Smooth muscle cell of the brain vasculature (primary cell): ENCODE data around the gene ATG7.

Experiments
- DNase-seq: peaks from one replicate; pipeline ENCODE4 v3.0.0-alpha.2; 2012; ENCODE audit warnings: low read depth, low spot score

Gene ATG7

DNA sequence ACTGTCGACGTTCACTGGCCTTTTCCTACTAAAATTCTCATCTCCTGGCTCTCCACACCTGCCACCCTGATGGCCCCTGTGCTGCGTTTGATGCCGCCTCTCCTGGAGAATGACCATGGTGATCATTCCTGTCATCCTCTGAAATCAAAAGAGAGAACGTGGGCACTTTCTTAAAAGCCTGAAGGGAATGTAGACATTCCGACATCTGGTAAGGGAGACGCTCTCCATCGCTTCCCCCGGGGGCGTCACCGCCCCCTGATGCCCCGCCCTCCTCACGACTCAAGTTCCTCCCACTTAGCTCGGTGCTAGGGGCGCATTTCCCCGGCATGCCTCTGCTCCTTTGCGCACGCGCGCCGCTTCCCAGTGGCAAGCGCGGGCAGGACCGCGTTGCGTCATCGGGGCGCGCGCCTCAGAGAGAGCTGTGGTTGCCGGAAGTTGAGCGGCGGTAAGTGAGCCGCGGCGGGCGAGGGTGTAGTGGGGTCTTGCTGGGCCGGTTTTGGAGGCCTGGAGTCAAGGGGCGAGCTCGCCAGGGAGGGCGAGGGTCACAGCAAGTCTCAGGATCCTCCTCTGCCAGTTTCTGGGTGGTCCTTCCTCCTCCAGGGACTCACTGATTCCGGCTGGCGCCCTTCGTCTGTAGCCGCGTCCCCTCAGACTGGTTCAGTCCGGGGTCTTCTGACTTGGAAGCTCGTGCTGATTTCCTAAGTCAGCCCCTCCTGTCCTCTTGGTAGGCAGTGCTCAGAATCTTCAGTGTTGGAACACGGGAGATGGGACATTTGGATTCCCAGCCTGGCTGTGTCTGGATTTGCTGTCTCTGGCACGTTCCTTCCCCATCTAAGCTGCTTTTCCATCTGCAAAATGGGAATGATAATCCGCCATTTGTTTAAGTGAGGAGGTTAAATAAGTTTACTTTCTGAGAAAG, at the start of gene ATG7:
Gene ATG7, plus strand, starts transcription at position 412 of the 919 bp plus-strand sequence. CDS start 26,299 bp downstream, outside the sequence.
- DNase-seq: peak; percentile 94

DNA sequence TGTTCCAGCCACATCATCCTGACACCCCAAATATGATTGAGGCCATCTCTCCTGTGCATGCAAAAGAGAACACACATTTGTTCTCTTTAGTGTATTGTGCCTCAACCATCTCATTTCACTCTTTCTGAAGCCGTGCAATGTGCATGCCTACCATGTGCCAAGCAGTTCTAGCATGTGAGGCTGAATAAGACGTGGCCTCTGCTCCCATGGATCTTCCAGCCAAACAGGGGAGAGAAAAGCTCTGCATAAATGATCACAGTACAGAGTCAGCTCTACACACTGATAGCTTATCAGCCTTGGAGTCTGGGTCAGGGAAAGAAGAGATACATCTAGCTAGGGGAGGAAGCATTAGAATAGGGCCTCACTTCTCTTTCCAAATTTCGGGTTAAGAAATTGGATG, 48.2 kb upstream of the ATG7 start:
- no peak for DNase-seq

- no peak for DNase-seq
Observed at GRCh38 chr3:11224870-11225229, 47.3 kb upstream of the ATG7 start.

DNA sequence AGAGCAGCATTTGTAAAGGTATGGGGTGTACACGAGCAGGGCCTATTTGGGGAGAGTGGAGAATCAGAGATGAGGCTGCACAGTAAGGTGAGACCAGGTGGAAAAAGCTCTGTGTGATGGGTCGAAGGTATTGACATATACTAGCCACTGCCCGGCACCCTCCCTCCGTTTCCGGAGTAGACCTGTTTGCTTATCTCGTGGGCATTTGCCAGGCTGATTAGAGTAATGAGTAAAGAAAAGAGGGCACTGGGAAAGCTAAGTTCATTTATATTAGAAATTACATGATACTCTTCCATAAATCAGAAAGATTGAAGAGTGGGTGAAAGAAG, 46.2 kb upstream of the ATG7 start:
- no peak for DNase-seq

GRCh38 chr3:11228041-11228440, 44.2 kb upstream of the ATG7 start:
- DNase-seq: no peak

DNA sequence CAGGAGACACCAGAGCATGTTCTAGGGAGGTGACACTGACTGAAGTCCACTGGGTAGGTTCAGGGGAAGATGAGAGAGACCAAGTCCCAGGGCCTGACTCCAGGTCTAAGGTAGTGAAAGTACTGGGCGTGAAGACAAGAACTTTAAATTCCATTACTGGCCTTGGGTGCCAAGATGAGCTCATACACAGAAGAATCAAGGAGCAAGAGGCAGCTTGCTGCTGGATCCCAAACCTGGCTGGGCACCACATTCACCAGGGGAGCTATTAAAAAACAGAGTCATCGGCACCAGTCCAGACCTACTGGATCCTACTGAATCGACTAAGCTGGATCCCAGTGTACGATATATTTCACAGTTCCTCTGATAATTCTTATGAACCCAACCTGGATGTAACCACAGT, 42.1 kb upstream of the ATG7 start:
- no peak for DNase-seq

DNA sequence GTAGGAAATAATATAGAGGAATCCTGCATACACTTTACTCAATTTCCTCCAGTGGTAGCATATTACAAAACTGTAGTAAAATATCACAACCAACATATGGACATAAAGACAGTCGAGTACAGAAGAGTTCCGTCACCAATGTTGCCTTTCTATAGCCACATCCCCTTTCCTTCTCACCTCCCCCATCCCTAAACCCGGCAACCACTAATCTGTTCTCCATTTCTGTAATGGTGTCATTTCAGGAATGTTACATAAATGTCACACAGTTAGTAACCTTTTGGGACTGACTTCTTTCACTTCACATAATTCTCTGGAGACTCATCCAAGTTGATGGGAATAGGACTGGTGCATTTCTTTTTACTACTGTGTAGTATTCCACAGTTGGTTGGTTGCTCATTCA, 41.4 kb upstream of the ATG7 start:
- DNase-seq: no peak

- no peak for DNase-seq
Observed at GRCh38 chr3:11235385-11235784, 36.8 kb upstream of the ATG7 start.

DNA sequence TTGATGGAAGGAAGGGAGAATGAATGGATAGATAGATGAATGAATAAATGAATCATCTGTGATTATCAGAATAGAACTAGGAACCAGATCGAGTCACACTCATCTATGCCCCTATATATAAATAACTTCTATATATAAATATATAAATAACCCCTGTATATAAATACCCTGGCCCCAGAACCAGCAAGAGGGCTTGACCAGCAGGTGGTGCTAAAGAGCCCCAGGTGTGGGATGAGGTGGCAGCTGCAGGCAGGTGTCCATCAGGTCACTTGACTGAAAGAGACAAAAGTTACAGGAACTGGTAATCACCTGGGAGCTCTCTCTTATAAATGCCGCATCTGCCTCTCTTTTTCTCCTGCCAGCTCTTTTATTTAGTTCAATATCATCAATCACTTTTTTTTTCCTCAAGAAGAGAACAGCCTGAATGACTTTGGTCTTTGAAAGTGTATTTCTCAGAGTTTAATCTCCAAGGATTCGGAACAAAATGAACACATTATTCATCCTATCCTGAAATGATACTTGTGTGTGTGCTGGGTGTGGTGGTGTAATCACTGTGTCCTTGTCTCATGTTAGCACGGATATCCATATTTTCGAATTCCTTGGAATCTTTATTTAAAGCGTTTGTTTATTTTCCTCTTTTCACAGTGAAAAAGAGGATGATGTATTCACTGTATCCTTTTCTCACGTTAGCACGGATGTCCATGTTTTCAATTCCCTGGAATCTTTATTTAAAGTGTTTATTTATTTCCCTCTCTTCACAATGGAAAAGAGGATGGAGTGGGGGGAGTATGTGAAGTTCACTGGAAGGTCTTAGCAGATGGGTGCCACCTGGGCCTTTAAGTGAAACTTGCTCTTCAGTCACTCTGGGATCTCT, 35.4 kb upstream of the ATG7 start:
- DNase-seq: no peak

- DNase-seq: no peak
Observed at GRCh38 chr3:11238060-11238459, 34.1 kb upstream of the ATG7 start.

- DNase-seq: no peak
Observed at GRCh38 chr3:11238880-11239279, 33.3 kb upstream of the ATG7 start.

DNA sequence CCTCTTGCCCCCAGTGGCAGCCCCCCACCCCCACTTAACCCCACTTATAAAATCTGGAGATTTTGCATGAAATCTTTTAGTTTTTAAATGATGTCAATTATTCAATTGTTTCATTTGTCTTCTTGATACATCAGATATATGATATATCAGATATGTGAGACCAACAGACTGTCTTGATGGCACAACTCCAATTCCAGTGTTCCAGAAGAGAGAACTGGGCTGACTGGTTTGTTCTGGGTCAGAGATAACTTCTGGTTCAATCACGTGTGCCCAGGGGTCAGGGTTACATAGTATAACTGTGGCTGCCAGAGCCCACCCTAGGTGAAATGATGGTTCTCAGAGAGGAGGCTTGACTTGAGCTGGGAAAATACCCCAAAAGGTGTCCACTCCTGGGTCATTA, 32.4 kb upstream of the ATG7 start:
- no peak for DNase-seq

DNA sequence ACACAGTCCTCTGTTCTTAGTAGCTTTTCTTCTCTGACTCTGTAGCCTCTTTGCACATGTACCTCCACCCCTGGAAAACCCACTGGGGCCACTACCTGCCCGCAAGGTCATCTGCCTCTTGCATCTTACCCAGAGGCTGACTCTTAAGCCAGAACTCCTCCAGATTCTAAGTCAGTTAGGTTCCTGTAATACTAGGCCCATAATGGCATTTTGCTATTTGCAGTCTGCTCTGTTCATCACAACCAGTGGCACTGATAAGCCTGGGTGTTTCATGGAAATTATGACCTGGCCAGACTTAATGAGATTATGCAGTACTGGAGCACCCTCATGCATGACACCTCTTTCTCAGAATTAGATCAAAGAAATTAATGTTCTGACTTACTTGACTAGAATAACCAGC, 31.7 kb upstream of the ATG7 start:
- no peak for DNase-seq

- no peak for DNase-seq
Observed at GRCh38 chr3:11244121-11244677, 28.0 kb upstream of the ATG7 start.

- DNase-seq: no peak
Observed at GRCh38 chr3:11245276-11245675, 26.9 kb upstream of the ATG7 start.

DNA sequence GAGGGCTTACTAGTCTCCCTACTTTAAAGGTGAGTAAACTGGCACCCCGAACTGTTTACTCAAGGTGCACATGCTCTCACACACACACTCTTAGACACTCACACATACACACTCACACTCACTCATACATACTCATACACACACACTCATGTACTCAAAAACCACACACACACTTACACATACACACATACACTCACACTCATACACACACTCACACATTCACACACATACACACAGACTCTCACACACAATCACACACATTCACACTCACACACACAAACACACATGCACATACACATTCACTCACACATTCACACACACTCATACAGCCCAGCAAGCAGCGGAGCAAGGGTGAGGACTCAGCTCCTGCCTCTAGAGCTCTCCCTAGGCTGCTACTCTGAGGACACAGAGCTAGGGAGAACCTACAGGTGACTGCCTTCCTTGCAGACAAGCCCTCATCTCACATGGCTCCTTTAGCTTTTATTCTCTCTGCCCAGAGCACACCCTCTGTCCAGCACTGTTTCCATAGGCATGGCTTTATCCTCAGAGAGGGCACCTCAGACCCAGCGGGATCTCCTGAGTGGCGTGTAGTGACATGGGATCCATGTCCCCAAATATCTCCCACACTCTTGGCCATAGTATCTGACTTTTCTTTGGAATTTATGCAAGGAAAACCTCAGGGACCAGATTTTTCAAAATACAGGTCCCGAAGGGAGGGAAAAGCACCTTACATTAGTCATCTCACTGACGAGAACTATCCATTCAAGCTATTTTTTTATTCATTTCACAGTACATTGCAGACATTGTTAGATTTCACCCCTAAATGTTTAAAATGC, 26.2 kb upstream of the ATG7 start:
- DNase-seq: no peak

DNA sequence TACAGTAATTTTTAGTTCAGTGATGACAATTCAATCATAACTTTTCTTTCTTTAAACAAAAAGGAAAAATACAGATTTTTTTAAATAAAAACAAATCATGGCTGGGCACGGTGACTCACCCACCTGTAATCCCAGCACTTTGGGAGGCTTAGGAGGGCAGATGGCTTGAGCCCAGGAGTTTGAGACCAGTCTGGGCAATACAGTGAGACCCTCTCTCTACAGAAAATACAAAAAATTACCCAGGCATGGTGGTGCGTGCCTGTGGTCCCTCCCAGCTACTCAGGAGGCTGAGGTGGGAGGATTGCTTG, 25.6 kb upstream of the ATG7 start:
- no peak for DNase-seq

- no peak for DNase-seq
Observed at GRCh38 chr3:11247362-11247761, 24.8 kb upstream of the ATG7 start.

- DNase-seq: no peak
Observed at GRCh38 chr3:11248596-11248995, 23.6 kb upstream of the ATG7 start.

DNA sequence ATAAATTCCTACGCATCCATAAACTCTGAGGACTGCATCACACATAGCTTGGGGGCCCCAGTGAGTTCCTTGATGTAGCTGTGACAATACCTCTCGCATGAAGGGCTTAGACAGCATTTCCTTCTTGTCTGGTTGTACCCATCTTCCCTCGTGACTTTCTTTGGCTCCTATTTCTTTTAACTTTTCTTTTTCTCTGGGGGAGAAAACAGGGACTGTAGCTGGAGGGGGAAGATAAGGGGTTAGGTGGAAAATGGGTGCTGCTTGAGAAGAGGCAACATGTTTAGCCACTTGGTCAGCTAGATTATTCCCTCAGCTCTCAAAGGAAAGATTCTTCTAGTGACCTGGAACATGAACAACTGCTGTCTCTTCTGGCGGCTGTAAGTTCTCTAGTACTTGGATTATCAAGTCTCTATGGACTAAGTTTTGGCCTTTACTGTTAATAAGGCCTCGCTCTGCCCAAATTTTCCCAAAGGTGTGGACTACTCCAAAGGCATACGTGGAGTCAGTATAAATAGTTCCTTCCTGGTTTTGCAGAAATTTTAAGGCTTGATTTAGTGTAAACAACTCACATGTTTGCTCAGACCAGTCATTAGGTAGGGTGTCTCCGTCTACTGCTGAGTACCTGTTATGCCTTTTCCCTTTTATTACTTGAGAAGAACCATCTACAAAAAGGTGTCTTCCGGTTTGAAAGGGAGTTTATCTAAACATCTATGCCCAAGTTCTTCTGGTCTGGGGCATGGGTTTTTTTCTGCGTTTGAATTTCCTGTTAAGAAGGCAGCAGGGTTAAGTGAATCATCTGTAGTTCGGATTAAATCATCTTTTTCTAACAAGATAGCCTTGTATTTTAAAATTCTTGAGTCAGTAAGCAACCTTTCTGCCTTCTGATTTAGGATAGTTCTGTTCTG, 21.0 kb upstream of the ATG7 start:
- DNase-seq: no peak

GRCh38 chr3:11251807-11252176, 20.4 kb upstream of the ATG7 start:
- no peak for DNase-seq
